SK-N-SH treated with all-trans-retinoic acid at 6 μM for 48 hours (cell line): ENCODE data around the gene PPP1CA.

Experiments used
- CSRNP3 ChIP-seq: fragments of 250-450 bp; sonication (Bioruptor Pico); IDR thresholded peaks from 2 replicates; pipeline ENCODE4 v1.5.1; 2021; ENCODE audit warnings: mild to moderate bottlenecking, moderate library complexity
- PATZ1 ChIP-seq: fragments of 250-450 bp; sonication (Bioruptor Pico); IDR thresholded peaks from 2 replicates; pipeline ENCODE4 v1.8.0; 2020; ENCODE audit warnings: mild to moderate bottlenecking, moderate library complexity, borderline replicate concordance
- TCF4 ChIP-seq: fragments of 250-450 bp; sonication (Bioruptor Pico); IDR thresholded peaks from 2 replicates; pipeline ENCODE4 v1.8.0; 2021; ENCODE audit warnings: mild to moderate bottlenecking, moderate library complexity, borderline replicate concordance
- ZC3H10 ChIP-seq: fragments of 250-450 bp; sonication (Bioruptor Pico); IDR thresholded peaks from 2 replicates; pipeline ENCODE4 v1.5.1; 2021; ENCODE audit warnings: mild to moderate bottlenecking, moderate library complexity
- ZNF70 ChIP-seq: fragments of 450-650 bp; formaldehyde crosslinking; IDR thresholded peaks from 2 replicates; pipeline ENCODE4 v1.5.0; 2020; ENCODE audit warnings: mild to moderate bottlenecking, moderate library complexity

- no peak for TF ChIP-seq ZC3H10 (CRISPR knock-in tag)
- no peak for TF ChIP-seq TCF4 (CRISPR knock-in tag)
- TF ChIP-seq CSRNP3 (CRISPR knock-in tag) = no peak
- TF ChIP-seq ZNF70 (CRISPR knock-in tag) = no peak
- no peak for TF ChIP-seq PATZ1 (CRISPR knock-in tag)
Measured at GRCh38 chr11:67400942-67401494, 640 bp downstream of the PPP1CA start.
